Right lung (tissue), 5 donors: Measurements from ENCODE around the gene ARHGEF37. TPM values are rescaled to one million over a fixed set of nuclear protein-coding genes. Genes with fewer than 3 reads are reported as not detected.
A peak's percentile ranks its signal among the peaks of the same experiment; 100 is the strongest.

Experiments used
- DNase-seq, 2 donors: peaks; one replicate each; pipeline ENCODE4 v3.0.0-alpha.2; 2013
- polyA plus RNA-seq, 5 donors: library from polyadenylated mRNA; unstranded; fragments of 120-200 nt; gene quantifications; one replicate each; pipeline versions ENCODE4 v1.2.1 to v1.2.3, GENCODE V29; 2013; ENCODE audit warnings: inconsistent platforms in 1 of 5, low replicate concordance in 1 of 5; ENCODE audit not compliant: insufficient read length in 5 of 5, insufficient read depth in 1 of 5

ARHGEF37 gene
- polyA plus RNA-seq, 5 donors = 4.2 to 6.2 (median 5.2) TPM

DNA sequence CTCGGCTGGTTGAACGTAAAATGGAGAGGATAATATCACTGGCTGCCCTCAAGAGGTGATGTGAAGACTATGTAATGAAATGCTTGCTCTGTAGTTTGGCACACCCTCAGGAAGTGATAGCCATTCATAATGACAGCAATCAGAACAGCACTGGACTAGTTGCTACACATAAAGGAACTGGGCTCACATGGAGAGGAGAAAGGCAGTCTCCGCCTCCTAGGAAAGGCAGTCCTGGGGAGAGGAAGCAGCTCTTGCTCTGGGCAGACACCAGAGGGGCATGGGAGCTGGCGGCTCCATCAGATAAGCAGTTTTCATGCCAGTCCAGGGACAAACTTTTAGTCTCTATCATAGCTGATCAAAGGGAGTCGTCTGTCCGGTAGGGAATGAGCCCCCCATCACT lies 46.9 kb downstream of the ARHGEF37 start:
- DNase-seq = no peak

DNA sequence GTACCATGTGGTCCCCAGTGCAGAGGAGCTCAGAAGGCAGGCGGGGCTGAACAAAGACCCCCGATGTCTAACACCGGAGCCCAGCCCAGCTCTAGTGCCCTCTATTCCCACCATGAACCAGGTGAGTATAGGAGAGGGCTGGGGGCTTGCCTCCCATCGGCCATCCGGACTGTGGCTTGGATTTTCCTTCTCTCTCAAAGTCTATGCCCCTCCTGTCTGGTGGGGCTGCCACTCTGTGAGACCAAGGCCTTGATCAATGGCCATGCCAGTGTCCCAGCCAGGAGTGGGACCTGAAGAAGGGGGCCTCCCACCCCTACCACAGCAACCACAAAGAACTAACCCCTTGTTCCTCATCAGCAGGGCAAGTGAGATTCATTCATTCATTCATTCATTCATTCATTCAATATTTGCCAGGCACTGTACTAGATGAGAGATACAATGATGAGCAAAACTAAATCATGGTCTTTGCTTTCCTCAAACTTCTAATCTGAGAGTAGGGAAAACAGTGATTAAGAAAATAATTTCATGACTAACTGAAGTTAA lies 47.6 kb downstream of the ARHGEF37 start:
- no peak for DNase-seq

DNA sequence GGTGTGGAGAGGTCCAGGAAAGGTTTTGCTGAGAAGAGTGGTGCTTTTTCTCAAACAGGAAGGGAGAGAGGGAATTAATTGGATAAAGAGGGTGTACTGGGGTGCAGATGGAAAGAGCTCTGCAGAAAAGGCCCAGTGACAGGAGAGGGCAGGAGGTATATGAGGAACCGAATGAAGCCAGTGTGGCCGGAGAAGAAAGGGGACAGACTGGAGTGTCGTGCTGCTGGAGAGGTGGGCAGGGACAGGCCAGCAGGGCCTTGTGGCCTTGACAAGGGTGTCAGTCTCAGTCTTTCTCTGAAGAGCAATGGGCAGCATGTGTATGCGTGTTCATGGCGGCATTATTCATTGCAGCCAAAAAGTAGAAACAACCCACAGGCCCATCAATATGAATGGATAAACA lies 48.1 kb downstream of the ARHGEF37 start:
- DNase-seq = no peak

DNA sequence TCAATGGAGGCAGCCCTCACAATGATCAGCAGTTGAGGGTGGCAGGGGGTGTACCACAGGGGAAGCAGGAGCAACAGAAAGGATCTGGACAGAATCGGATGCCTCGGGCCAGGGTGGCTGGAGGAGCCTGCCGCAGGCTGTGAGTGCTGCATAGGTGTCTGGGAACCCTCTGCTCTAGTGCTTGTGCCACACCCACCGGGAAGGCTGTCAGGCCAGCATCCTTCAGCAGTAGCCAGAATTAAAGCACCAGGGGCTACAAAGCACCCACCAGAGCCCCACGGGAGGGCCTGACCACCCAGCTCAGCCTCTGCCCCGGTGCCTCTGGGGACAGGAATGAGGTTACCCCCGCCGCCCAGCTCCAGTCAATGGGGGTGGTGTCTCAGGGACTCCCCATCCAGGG lies 49.0 kb downstream of the ARHGEF37 start:
- no peak for DNase-seq

DNA sequence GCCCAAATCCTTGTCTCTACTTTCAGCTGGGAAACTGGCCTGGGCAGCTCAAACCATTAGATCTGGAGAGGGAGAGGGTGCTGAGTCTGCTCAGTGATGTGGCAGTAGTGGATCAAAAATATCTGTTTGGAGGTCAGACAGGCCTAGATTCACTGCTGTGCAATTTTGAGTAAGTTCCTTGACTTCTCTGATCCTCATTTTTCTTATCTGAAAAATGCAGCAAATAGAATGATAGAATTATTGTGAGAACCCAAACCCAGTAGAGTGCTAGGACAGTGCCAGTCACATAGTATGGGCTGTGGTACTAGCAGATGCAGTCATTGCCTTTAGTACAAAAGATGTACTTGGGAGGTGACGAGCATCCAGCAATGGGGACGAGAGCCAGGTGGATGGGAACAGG lies 50.2 kb downstream of the ARHGEF37 start:
- DNase-seq = no peak

DNA sequence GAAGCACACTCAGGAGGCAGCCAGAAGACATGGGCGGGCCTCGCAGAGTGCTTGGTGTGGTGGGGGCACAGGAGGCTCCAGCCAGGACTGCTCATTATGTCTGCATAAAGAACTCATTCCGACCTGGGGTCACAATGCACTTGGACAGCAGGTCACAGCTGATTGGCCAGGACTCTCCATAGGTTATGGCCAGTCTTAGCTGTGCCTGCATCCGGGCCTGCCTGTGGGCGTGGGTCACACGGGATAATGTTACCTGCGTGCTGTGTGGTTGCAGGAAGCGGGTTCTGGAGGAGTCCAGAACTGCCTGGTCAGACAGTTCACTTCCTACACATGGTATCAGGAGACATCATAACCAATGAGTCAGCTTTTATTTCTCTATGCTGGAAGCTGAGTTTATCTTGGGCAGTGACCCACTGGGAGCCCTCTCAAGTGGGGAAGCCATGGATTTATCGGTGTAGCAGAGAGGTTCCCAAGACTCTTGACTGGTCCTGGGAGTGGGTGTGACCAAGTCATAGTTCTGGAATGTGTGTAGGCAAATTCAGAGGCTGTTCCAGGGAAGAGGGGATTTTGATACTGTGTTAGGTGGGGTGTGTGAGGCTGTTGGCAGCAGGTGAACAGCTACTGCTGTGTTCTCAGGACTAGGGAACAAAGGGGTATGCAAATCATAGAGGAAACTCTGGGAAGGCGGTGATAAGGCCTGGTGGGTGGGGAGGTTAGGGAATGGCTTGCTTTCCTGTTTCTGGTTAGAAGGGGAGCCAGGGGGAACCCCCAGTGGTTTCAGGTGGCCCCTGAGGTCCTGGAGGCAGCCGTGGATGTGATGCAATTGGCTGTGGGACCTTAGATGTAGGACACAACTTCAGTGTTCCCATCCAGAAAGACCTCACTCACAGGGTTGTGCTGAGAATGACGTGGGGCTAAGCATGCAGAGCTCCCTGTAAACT lies 51.3 kb downstream of the ARHGEF37 start:
- no peak for DNase-seq

DNA sequence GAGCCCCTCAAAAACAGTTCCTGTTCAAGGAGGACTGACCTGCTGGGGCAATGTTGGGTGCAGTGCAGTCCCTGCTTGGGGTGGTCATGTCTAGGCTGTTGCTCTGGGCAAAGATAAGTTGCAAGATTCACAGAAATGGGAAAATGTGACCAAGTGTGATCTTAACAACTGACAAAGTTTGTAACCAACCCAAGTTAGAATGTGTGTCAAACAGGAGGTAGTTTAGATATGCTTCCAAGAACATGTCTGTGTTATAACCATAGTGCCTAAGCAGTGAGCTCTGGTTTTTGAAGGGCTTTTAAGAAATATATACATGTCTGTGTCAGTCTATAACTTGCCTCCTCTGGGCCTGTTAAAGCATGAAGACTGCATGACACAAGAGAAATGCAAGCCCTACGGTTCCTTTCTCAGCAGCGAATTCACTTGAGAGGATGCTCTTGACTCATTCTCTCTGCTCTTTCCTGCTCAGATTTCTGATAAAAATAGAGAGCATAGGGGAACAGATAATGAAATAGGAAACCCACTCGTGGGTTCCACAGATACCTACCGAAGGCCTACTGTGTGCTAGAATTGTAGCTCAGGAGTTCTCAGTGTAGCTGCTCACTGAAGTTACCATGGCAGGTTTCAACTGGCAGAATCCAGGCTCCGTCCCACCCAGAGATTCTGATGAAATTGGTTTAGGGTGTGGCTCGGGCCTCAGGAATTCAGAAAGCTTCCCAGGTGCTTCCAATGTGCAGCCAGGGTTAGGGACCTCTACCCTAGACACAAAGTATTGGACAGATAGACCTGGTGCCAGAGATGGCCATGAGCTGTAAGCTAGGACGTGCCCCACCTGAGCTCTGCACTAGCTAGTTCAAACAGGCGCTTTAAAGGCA lies 52.4 kb downstream of the ARHGEF37 start:
- DNase-seq = no peak

DNA sequence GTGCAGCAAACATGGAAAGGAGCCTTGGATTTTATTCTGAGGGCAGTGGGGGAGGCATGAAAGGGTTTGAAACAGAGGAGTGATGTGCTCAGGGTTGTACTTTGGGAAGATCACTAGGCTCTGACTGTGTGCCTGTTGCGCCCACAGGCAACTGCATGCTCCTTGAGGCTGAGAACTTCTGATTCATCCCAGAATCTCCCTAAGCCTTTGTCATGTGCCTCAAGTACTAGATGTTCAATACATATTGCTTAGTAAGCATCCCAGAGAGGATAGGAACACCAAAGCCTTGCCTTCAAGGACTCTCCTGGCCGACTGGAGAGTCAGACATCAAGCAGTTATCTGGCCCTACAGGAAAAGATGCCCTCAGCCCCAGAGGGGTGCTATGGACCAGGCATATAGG lies 54.1 kb downstream of the ARHGEF37 start:
- DNase-seq = no peak

DNA sequence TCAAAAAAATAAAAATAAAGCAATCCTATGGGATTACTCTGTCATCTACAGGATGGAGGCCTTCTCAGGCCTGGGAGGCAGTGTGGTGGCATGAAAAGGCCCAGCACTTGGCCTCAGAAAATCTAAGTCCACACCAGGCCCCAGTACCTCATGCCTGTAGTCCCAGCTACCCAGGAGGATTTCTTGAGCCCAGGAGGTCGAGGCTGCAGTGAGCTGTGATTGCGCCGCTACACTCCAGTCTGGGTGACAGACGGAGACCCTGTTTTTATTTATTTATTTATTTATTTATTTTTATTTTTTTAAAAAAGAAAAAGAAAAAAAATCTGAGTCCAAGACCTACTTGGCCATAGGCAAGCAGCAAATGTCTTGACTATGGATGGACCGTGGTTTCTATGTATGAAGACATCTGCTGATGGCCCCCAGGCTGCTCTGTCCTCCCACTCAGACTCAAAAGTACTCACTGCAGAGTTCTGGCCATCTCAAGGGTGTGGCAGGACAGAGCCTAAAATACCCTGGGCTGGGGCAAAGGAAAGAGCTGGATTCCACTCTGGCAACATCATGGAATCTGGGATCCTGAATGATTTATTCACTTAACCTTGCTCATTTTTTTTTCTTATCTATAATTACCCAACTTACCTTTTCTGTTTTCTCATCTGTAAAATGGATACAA lies 55.0 kb downstream of the ARHGEF37 start:
- no peak for DNase-seq

DNA sequence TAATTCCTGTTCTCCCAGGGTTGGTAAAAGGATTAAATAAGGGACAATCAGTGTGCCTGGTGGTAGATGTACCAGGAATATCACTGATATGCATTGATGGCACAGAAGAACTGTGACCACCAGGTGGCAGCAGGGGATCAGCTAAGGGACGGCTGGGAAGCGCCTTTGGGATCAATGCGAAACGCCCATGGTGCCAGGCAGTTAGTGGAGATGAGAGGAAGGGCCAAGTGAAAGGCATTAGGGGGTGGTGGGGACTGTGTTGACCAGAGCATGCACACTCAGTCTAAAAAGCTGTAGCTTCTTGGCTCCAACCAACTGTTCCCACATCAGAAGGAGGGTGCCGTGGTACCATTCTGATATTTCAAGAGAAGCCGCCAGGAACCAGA lies 55.6 kb downstream of the ARHGEF37 start:
- DNase-seq = peak; percentile 48 to 51

DNA sequence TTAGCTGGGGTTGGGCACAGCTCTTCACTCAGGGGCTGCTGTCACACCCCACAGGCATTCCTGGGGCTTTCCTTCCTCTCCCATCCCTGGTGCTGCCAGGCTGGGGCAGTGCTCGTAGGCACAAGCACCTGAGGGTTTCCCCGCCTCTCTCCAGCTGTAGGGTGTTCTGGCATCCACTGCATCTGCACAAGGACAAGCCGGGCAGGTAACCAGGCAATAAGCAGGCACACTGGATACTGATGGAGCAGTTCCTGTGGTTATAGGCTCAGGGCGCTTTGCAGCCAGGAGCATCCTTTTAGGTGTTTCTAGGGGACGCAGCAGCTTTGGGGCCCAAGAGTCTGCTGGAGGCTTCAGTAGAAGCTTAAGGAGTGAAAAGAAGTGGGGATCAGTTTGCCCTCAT lies 56.8 kb downstream of the ARHGEF37 start:
- DNase-seq = no peak

DNA sequence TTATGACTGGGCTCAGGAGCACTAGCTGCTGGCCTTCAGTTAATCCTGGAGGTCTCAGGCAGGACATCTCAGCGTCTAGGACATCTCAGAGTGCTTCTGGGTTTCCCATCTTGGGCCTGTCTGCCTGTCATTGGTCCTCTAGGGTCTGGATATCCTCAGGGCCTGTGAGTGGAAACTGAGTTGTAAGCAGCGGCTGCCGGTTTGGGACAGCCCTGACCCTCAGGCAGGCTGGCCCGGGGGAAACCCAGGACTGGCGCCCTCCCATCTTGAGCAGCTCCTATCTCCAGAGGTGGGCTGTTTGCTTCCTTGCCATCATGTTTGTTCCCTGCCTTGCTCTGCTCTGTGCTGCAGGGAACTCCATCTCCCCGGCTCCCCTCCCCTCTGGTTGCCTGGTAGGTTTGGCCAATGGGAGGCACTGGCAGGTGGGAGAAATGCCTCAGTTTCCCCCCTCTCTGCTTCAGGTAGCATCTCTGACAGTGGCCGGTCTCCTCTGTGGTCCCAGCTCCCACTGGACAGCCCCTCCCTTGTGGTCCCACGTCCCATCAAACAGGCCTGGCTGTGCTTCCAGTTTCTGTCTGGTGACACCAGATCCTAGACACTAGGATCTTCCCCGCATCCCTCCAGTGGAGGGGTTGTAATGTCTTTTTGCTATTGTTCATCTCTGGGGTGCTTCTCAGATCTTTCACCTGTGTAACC lies 57.4 kb downstream of the ARHGEF37 start:
- DNase-seq = no peak

DNA sequence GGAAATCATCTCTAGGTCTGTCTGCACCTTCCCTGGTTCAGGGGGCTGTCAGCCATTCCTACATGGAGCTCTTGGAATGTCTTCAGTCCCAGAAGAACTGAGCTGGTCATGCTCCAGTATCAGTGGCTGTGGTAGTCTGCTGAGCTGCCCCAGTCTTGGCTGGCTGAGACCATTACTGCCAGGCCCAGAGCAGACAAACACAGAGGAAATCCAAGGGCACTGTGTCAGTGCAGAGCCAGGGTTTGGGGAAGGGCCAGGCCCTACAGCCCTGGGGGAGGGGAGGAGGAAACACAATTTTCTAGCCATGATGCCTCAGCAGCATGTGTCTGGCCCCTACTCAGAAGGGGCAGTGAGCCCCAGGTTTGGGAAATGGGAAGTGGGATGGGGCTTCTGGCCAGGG lies 58.4 kb downstream of the ARHGEF37 start:
- no peak for DNase-seq

DNA sequence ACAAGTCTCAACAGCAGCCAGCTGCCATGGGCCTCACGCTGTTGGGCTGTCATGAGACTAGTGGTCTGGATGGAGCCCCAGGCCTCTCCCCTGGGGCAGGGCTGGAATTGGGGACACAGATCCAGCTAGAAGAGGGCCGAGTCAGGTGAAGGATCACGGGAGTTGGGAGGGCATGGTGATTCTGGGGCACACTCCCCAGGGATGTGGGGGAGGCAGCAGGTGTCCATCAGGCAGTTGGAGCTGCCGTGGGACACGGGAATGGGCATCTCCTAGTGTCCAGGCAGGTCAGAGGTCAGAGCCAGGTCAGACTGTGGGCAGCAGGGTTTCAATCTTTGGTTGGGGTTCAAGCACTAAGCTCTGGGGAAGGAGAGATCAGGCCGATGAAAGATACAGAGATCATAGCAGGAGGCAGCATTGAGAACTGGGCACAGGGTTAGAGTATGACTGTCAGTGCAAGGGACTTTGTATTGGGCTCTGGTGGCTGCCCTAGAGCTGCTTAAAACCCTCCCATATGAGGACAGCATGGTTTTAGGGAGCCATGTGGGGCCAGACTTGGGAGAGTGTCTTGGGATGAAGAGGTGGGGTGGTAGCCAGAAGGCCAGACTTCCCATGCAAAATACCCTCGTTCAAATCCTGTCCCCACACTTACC lies 59.2 kb downstream of the ARHGEF37 start:
- DNase-seq = no peak

DNA sequence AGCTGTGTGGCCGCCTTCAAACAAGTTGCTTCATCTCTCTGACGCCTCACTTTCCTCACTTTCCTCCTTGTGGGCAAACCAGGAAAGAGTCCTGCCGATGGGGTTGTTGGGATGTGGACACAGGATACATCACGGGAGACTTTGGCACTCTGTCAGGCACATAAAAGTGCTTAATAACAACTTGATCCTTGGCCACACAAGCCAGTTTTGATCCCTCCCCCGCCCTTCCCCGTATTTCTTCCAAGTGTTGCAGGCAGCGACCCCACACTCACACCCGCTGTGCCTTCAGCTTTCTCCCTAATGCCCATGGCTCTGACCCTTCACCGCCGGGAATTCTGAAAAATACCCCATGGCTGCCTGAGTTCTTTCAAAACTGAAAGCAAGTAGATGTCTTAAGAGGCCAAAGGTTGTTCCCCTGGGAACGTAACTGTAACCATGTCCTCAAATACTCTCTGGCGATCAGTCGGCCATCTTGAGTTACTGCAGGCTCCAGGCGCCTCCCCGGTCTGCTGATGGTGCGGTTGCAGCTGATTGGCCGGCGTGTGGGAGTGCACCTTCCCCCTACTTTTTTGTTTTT lies 59.8 kb downstream of the ARHGEF37 start:
- peak in 1 of 2 donors; percentile 48 for DNase-seq

DNA sequence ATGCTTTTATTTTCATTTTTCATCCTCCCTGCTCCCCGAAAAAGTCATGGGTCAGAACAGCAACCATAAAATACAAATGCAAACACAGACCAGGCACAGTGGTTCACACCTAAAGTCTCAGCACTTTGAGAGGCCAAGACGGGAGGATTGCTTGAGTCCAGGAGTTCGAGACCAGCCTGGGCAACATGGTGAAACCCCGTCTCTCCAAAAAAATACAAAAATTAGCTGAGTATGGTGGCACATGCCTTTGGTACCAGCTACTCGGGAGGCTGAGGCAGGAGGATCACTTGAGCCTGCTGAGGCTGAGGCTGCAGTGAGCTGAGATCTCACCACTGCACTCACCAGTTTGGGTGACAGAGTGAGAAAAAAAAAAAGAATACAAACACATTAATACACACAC lies 60.3 kb downstream of the ARHGEF37 start:
- no peak for DNase-seq

DNA sequence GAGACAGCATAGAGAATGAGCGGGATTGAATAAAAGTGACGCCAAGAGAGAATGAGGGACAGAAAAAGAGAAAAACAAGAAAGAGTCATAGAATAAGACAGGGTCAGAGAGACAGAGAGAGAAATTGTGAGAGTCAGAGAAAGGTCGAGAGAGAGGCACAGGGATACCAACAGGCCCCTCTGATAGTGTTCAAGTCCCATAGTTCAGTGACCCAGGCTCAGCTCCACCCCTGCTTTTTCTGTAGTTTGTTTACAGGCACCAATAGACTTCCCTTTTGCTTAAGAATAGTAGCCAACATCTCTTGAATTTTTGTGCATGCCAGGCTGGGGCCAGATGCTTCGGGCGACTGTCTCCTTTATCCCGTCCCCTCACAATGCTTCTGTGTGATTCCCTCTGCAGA lies 62.5 kb downstream of the ARHGEF37 start:
- DNase-seq = no peak

DNA sequence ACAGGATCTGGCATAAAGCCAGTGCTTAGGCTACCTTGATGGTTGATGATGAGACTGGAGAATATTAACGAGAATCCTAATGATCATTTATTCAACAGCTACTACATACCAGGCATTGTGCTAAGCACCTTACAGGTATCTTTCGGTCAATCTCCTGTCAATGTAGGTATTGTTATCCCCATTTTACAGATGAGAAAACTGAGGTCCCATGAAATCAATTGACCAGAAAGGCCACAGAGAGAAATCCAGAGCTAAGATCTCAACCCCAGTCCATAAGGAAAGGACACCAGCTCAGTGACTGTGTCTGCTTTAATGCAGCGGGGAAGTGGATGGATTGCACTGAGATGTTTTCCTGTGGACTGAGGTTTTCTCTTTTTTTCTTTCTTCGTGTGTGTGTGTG lies 63.3 kb downstream of the ARHGEF37 start:
- DNase-seq = no peak

DNA sequence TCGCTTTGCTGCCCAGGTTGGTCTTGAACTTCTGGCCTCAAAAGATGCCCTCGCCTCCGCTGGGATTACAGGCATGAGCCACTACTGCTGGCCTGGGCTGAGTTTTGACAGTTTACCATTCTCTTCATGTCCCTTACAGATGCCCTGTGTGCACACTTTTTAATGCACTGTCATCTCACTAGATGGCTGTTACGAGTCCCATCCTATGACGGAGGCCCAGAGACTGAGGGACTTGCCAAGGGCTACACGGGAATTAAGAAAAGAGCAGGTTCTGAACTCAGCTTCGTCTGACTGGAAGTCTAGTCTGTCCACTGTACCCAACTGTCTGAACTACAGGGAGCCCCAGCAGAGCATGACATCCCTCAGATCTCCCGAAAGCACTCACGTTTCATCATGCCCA lies 63.9 kb downstream of the ARHGEF37 start:
- no peak for DNase-seq

DNA sequence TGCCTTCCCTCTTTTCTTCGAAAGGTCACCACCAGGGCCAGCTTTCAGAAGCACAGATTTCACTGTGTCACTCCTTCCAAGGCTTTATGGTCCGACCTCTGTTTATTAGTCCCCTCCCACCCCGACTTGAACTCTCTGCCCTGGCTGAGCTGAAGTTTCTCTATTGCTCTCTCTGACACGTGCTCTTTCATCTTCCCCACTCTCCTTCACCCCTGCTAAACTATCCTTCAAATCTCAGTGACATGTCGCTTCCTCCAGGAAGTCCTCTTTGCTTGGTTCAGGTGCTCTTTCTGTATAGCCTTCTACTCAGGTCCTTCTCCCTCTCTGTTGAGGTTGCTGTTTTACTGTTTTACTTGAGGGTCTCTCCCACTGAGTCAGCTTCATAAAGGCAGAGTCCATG lies 64.4 kb downstream of the ARHGEF37 start:
- DNase-seq = no peak
